Ovary (tissue), 3 donors: ENCODE data around the gene PLIN4.

ENCODE experiments used
- CTCF ChIP-seq, 3 donors: fragments of 450-650 bp in 2 of 3; fragments of 200-600 bp in 1 of 3; IDR thresholded peaks; one replicate each; pipeline versions ENCODE4 v1.5.1 to v1.8.0; 2016 to 2022; ENCODE audit warnings: antibody characterized with exemption in 3 of 3, mild to moderate bottlenecking in 1 of 3
- EP300 ChIP-seq: sonication (generic); formaldehyde crosslinking; IDR thresholded peaks from one replicate; pipeline ENCODE4 v1.6.1; 2017; ENCODE audit warnings: antibody characterized with exemption
- POLR2A ChIP-seq: fragments of 450-650 bp; IDR thresholded peaks from one replicate; pipeline ENCODE4 v1.6.1; 2017; ENCODE audit warnings: antibody characterized with exemption, mild to moderate bottlenecking, moderate library complexity
- donor health status: DM: no; HTN: no; CAD: no.

- TF ChIP-seq CTCF (IDR thresholded peaks at IDR 0.05), result no peak
- TF ChIP-seq EP300, result no peak
- TF ChIP-seq POLR2A, result no peak
Measured at GRCh38 chr19:4543842-4544647, 25.8 kb upstream of the PLIN4 start.
